PFSK-1 (cell line): Measurements from ENCODE around the gene FKBP14.

Experiments used
- FOXP2 ChIP-seq: optimal IDR thresholded peaks from 2 replicates; pipeline ENCODE3; 2011; ENCODE audit warnings: borderline replicate concordance, control low read depth, inconsistent platforms; ENCODE audit not compliant: insufficient read depth; ENCODE audit errors: extremely low read length, extremely low read depth
- POLR2AphosphoS5 ChIP-seq: IDR thresholded peaks from 2 replicates; pipeline ENCODE4 v1.6.1; 2012; ENCODE audit warnings: low read depth, mild to moderate bottlenecking, control low read depth, low read length, moderate library complexity
- TAF1 ChIP-seq: IDR thresholded peaks from 2 replicates; pipeline ENCODE4 v1.6.1; 2012; ENCODE audit warnings: low read length, control low read depth, borderline replicate concordance; ENCODE audit not compliant: insufficient read depth

GRCh38 chr7:29972315-29972669 is 54.2 kb downstream of the FKBP14 start:
- TF ChIP-seq POLR2AphosphoS5 (no peak), TAF1 (no peak), FOXP2 (no peak)
